Sigmoid colon (tissue), 7 donors: ENCODE measurements around the gene SLX4IP. TPM values are rescaled to one million over a fixed set of nuclear protein-coding genes. Genes with fewer than 3 reads are reported as not detected.

ENCODE experiments used
- DNase-seq: peaks from one replicate; pipeline ENCODE4 v3.0.0-alpha.2; 2019
- H3K27ac ChIP-seq, 4 donors: fragments of 200-600 bp; sonication (generic); one replicate each; pipeline ENCODE4 v1.5.1; 2016 to 2019; ENCODE audit warnings: mild to moderate bottlenecking in 1 of 4
- H3K27me3 ChIP-seq, 3 donors: fragments of 200-600 bp; sonication (generic); one replicate each; pipeline ENCODE4 v1.5.1; 2019; ENCODE audit warnings: mild to moderate bottlenecking in 1 of 3
- H3K36me3 ChIP-seq, 4 donors: fragments of 200-600 bp; sonication (generic); one replicate each; pipeline ENCODE4 v1.5.1; 2016 to 2019
- H3K4me1 ChIP-seq, 4 donors: fragments of 200-600 bp; sonication (generic); one replicate each; pipeline ENCODE4 v1.5.1; 2017 to 2019
- H3K4me3 ChIP-seq, 4 donors: fragments of 200-600 bp; sonication (generic); one replicate each; pipeline ENCODE4 v1.5.1; 2017 to 2019; ENCODE audit warnings: mild to moderate bottlenecking in 2 of 4, moderate library complexity in 1 of 4
- H3K9me3 ChIP-seq, 4 donors: fragments of 200-600 bp in 3 of 4; sonication (generic) in 3 of 4; one replicate each; pipeline versions ENCODE4 v1.5.1 to v1.6.1; 2013 to 2019
- EP300 ChIP-seq, 4 donors: sonication (generic); formaldehyde crosslinking; IDR thresholded peaks; one replicate each; pipeline ENCODE4 v1.6.1; 2017; ENCODE audit warnings: antibody characterized with exemption in 4 of 4
- POLR2A ChIP-seq, 2 donors: fragments of 450-650 bp; IDR thresholded peaks; one replicate each; pipeline ENCODE4 v1.6.1; 2016; ENCODE audit warnings: antibody characterized with exemption in 2 of 2, mild to moderate bottlenecking in 2 of 2, moderate library complexity in 2 of 2
- POLR2AphosphoS5 ChIP-seq, 4 donors: sonication (generic); formaldehyde crosslinking; IDR thresholded peaks; one replicate each; pipeline ENCODE4 v1.6.1; 2017; ENCODE audit warnings: antibody characterized with exemption in 4 of 4
- WGBS, 2 donors: extraction: QIAGEN DNeasy Blood & Tissue Kit; methylation state at CpG; one replicate each; pipeline ENCODE4 v1.1.7; 2013; 5-methylcytosine and 5-hydroxymethylcytosine counted together
- intact Hi-C: fragments of 100-400 bp; cut with DNase I; formaldehyde crosslinking; loops from one replicate; pipeline ENCODE4 v1.15.1; 2023
- polyA plus RNA-seq, 3 donors: library from polyadenylated mRNA; stranded (reverse); fragments of 200-250 nt; gene quantifications; one replicate each; pipeline ENCODE4 v1.2.3, GENCODE V29; 2013
- total RNA-seq, 4 donors: library from RNA; depleted of rRNA; stranded (reverse); fragments of >200 nt; gene quantifications; one replicate each; pipeline ENCODE4 v1.1.0, GENCODE V29; 2016
- TF ChIP-seq, protein P1 (sequence below), 4 experiments: fragments of 450-650 bp in 3 of 4; fragments of 200-600 bp in 1 of 4; IDR thresholded peaks; one replicate each; pipeline ENCODE4 v1.5.1; 2016 to 2019; ENCODE audit warnings: antibody characterized with exemption in 4 of 4, mild to moderate bottlenecking in 3 of 4, moderate library complexity in 2 of 4
- donor health status: healthy with polysubstance abuse.
- donor health status: Bipolar disorder and iron deficiency.
- donor health status: healthy.

SLX4IP gene
- total and polyA plus RNA-seq, 7 donors, result 1.2 to 4.2 (median 2.4) TPM

DNA sequence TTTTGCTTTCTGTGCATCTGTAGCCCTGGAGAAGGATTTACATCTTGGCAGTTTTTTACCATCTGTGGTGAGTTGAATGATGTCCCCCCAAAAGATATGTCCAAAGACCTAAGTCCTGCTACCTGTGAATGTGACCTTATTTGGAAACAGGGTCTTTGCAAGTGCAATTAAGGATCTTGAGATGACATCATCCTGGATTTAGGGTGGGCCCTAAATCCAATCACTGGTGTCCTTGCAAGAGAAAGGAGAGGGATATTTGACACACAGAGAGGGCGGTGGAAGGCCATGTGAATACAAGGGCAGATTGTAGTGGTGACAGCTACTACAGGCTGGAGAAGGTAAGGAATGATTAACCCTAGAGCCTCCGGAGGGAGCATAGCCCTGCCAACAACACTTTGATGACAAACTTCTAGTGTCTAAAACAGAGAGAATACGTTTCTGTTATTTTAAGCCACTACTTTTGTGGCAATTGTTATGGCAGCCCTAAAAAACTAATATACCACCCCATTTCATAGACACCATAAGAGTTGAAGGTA is 36.2 kb upstream of the SLX4IP start:
- 68 to 76% methylated on average over 3 of the region's 3 CpGs for WGBS, 2 donors
- no peaks in the 10 kb centered on the region for H3K36me3 ChIP-seq
- no peak overlapping the region for H3K4me3 ChIP-seq
- TF ChIP-seq, protein P1, sequence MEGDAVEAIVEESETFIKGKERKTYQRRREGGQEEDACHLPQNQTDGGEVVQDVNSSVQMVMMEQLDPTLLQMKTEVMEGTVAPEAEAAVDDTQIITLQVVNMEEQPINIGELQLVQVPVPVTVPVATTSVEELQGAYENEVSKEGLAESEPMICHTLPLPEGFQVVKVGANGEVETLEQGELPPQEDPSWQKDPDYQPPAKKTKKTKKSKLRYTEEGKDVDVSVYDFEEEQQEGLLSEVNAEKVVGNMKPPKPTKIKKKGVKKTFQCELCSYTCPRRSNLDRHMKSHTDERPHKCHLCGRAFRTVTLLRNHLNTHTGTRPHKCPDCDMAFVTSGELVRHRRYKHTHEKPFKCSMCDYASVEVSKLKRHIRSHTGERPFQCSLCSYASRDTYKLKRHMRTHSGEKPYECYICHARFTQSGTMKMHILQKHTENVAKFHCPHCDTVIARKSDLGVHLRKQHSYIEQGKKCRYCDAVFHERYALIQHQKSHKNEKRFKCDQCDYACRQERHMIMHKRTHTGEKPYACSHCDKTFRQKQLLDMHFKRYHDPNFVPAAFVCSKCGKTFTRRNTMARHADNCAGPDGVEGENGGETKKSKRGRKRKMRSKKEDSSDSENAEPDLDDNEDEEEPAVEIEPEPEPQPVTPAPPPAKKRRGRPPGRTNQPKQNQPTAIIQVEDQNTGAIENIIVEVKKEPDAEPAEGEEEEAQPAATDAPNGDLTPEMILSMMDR (IDR thresholded peaks at IDR 0.05), result no peak
- TF ChIP-seq EP300 (IDR thresholded peaks at IDR 0.05) (no peak), POLR2AphosphoS5 (IDR thresholded peaks at IDR 0.05) (no peak), POLR2A (IDR thresholded peaks at IDR 0.05) (no peak)
- intact Hi-C loops, result no loop called here
- DNase-seq, result no peak
- H3K27ac ChIP-seq, result no peak overlapping the region
- H3K27me3 ChIP-seq, result no peaks in the 10 kb centered on the region
- no peaks in the 10 kb centered on the region for H3K4me1 ChIP-seq
- no peaks in the 10 kb centered on the region for H3K9me3 ChIP-seq

DNA sequence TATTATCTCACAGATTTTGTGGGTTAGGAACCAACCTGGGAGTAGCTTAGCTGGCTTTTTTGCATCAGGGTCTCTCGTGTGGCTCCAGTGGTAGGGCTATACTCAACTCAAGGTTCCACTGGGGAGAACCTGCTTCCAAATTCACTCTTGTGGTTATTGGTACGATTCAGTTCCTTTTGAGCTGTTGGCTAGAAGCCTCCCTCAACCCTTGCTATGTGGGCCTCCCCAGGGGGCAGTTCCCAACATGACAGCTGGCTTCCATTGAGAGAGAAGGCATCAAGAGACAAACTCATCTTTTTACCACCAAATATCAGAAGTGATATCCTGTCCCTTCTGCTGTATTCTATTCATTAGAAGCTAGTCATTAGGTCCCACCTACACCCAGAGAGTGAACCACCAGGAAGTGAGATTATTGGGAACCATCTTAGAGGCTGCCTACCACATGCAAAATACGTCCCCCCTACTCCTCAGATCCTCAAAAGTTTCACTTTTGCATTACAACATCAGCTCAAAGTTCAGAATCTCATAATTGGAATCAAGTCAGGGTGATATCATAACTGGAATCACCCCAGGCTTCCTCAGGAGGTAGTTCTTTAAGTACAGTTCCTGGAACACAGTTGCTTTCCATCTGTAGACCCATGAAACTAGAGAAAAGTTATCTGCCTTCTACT is 32.0 kb upstream of the SLX4IP start:
- Histone ChIP-seq H3K27ac (no peak overlapping the region), H3K27me3 (no peaks in the 10 kb centered on the region), H3K4me3 (no peak overlapping the region), H3K9me3 (no peaks in the 10 kb centered on the region), H3K36me3 (peaks cover 0 to 34% (median 3%) of the 10 kb centered on the region in 4 donors), H3K4me1 (no peaks in the 10 kb centered on the region)
- no peak for DNase-seq
- TF ChIP-seq EP300 (IDR thresholded peaks at IDR 0.05), result no peak
- TF ChIP-seq POLR2A (IDR thresholded peaks at IDR 0.05), result no peak
- TF ChIP-seq, protein P1 (IDR thresholded peaks at IDR 0.05), result no peak
- TF ChIP-seq POLR2AphosphoS5 (IDR thresholded peaks at IDR 0.05), result no peak
- intact Hi-C loops, result no loop called here
- WGBS, 2 donors, result 87 to 88% methylated on average over 3 of the region's 3 CpGs

DNA sequence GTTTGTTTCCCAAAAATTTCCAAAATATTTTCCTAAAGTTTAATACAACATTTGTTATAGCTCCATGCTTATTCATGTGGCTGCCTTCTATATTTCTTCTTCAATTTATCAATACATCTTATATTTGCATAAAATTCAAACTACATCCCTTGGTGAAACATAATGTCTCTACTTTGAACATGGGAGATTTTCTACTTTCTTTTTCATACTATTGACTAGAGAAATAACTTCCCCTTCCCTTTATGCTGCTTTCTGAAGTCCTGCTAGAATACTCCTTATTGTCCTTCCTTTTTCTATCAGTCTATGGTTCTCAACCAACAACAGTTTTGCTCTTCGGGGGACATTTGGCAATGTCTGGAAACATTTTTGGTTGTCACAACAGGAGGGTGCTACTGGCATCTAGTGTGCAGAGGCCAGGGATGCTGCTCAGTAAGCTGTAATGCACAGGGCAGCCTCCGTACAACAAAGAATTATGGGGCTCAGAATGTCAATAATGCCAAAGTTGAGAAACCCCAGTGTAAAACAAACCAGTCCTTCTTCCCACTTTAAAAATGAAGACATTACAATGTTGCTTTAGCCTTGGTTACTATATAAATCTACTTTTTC is 31.0 kb upstream of the SLX4IP start:
- Histone ChIP-seq H3K9me3 (no peaks in the 10 kb centered on the region), H3K4me3 (no peak overlapping the region), H3K27me3 (no peaks in the 10 kb centered on the region), H3K27ac (no peak overlapping the region), H3K4me1 (no peaks in the 10 kb centered on the region), H3K36me3 (peaks cover 0 to 34% (median 3%) of the 10 kb centered on the region in 4 donors)
- DNase-seq, result no peak
- TF ChIP-seq POLR2AphosphoS5 (IDR thresholded peaks at IDR 0.05) (no peak), EP300 (IDR thresholded peaks at IDR 0.05) (no peak), POLR2A (IDR thresholded peaks at IDR 0.05) (no peak)
- TF ChIP-seq, protein P1 (IDR thresholded peaks at IDR 0.05), result no peak
- 90 to 92% methylated on average over 2 of the region's 2 CpGs for WGBS, 2 donors
- intact Hi-C loops, result no loop called here

DNA sequence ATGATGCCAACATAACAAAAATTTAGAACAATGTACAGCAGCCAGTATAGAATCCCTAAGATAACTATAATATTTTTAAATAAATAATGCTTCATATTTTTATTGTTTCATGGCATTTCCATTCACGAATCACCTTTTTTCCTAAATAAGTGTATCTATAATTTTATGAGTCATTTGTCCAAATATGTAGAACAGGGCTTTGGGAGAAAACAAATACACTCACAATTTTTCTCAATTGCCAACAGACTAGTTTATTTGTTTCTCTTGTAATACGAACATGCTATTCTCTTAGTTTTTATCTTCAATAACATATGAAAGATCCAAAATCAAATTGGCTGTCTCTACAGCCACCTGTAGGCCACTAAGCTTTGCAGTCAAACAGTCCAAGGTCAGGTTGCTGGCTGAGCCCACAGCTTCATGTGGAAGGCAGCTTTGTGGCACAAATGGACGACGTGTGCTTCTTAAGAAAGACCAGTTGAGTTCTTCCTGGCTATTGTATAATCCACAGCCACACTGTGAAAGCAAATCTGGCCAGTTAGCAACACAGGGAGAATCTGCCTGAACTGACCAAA is 30.1 kb upstream of the SLX4IP start:
- Histone ChIP-seq H3K36me3 (peaks cover 0 to 34% (median 3%) of the 10 kb centered on the region in 4 donors), H3K27ac (no peak overlapping the region), H3K4me3 (no peak overlapping the region), H3K27me3 (no peaks in the 10 kb centered on the region), H3K4me1 (no peaks in the 10 kb centered on the region), H3K9me3 (no peaks in the 10 kb centered on the region)
- 79 to 82% methylated on average over 4 of the region's 4 CpGs for WGBS, 2 donors
- no peak for DNase-seq
- TF ChIP-seq EP300 (IDR thresholded peaks at IDR 0.05), result no peak
- TF ChIP-seq POLR2A (IDR thresholded peaks at IDR 0.05), result no peak
- no peak for TF ChIP-seq POLR2AphosphoS5 (IDR thresholded peaks at IDR 0.05)
- TF ChIP-seq, protein P1 (IDR thresholded peaks at IDR 0.05), result no peak
- intact Hi-C loops, result no loop called here
